Duodenal mucosa (tissue), 2 donors: ENCODE data around the gene ZP3.
"Not testable (repeated sequence)": the region's sequence is repeated elsewhere in the genome, so short reads cannot be mapped to it uniquely, and the experiment has no call there.

Source experiments
- H3K27ac ChIP-seq: one replicate; pipeline ENCODE4 v1.7.0; 2013; ENCODE audit warnings: low read depth, low read length
- H3K27me3 ChIP-seq, 2 donors: one replicate each; pipeline ENCODE4 v1.7.0; 2013; ENCODE audit warnings: low read length in 2 of 2, control low read depth in 1 of 2; ENCODE audit not compliant: insufficient read depth in 2 of 2, control insufficient read depth in 1 of 2
- H3K36me3 ChIP-seq, 2 donors: one replicate each; pipeline ENCODE4 v1.7.0; 2013; ENCODE audit warnings: low read length in 2 of 2, control low read depth in 1 of 2; ENCODE audit not compliant: insufficient read depth in 2 of 2, control insufficient read depth in 1 of 2
- H3K4me1 ChIP-seq, 2 donors: one replicate each; pipeline ENCODE4 v1.7.0; 2013; ENCODE audit warnings: low read length in 2 of 2, control low read depth in 1 of 2; ENCODE audit not compliant: insufficient read depth in 2 of 2, control insufficient read depth in 1 of 2
- H3K4me3 ChIP-seq, 2 donors: one replicate each; pipeline ENCODE4 v1.7.0; 2013; ENCODE audit warnings: low read length in 2 of 2, low read depth in 1 of 2
- H3K9ac ChIP-seq, 2 donors: one replicate each; pipeline ENCODE4 v1.7.0; 2013; ENCODE audit warnings: low read length in 2 of 2, low read depth in 1 of 2
- H3K9me3 ChIP-seq, 2 donors: one replicate each; pipeline ENCODE4 v1.7.0; 2013; ENCODE audit warnings: low read length in 2 of 2, control low read depth in 1 of 2; ENCODE audit not compliant: control insufficient read depth in 1 of 2

The ZP3 gene

GRCh38 chr7:76424413-76425111 lies at the start of gene ZP3:
ZP3 (plus strand) TSS chr7:76424950; CDS start chr7:76424965, 15 bp downstream.
- Histone ChIP-seq H3K4me3 (no peak within 1 kb of the TSS), H3K36me3 (no peaks in the 10 kb centered on the region), H3K27me3 (no peaks in the 10 kb centered on the region), H3K9ac (no peak within 1 kb of the TSS), H3K4me1 (no peaks in the 10 kb centered on the region), H3K27ac (no peak within 1 kb of the TSS), H3K9me3 (no peaks in the 10 kb centered on the region)

DNA sequence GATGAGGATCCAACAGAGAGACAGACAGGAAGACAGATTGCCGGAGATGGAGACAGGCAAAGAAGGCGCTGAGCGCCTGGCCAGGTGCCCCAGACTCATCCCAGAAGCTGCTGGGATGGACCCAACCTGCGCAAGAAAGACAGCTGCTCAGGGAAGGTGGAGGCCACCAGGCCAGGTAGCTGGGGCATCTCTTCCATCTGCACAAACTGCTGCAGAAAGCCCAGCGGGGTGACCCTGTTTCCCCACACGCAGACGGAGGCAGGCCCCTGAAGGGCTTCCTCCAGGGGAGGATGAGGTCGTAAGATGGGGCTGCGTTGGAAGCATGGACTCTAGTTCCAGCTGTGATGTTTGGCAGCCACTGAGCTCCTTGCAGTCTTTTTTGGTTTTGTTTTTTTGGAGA lies 49.5 kb upstream of the ZP3 start:
- H3K4me3 ChIP-seq = no peak overlapping the region
- no peaks in the 10 kb centered on the region for H3K9me3 ChIP-seq
- H3K9ac ChIP-seq = no peak overlapping the region
- no peaks in the 10 kb centered on the region for H3K36me3 ChIP-seq
- H3K4me1 ChIP-seq = peaks cover 4 to 7% of the 10 kb centered on the region in 2 donors
- H3K27ac ChIP-seq = no peak overlapping the region
- H3K27me3 ChIP-seq = no peaks in the 10 kb centered on the region

GRCh38 chr7:76377186-76377918 lies 47.4 kb upstream of the ZP3 start:
- H3K9me3 ChIP-seq = no peaks in the 10 kb centered on the region
- H3K4me3 ChIP-seq = no peak overlapping the region
- H3K9ac ChIP-seq = no peak overlapping the region
- H3K27me3 ChIP-seq = no peaks in the 10 kb centered on the region
- peaks cover 7 to 10% of the 10 kb centered on the region in 2 donors for H3K4me1 ChIP-seq
- no peaks in the 10 kb centered on the region for H3K36me3 ChIP-seq
- no peak overlapping the region for H3K27ac ChIP-seq

DNA sequence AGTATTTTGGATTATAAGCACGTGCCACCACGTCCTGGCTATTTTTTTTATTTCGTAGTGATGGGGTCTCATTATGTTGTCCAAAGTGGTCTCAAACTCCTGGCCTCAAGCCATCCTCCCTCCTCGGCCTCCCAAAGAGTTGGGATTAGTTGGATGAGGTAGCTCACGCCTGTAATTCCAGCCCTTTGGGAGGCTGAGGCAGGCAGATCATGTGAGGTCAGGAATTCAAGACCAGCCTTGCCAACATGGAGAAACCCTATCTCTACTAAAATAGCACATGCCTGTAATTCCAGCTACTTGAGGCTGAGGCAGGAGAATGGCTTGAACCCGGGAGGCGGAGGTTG lies 44.2 kb upstream of the ZP3 start:
- Histone ChIP-seq H3K9me3 (no peaks in the 10 kb centered on the region), H3K9ac (peak overlapping the region in 1 of 2 donors; percentile 79), H3K27me3 (no peaks in the 10 kb centered on the region), H3K36me3 (no peaks in the 10 kb centered on the region), H3K4me3 (peak overlapping the region; percentile 63 to 73), H3K27ac (peak overlapping the region; percentile 69), H3K4me1 (peaks cover 7 to 10% of the 10 kb centered on the region in 2 donors)

DNA sequence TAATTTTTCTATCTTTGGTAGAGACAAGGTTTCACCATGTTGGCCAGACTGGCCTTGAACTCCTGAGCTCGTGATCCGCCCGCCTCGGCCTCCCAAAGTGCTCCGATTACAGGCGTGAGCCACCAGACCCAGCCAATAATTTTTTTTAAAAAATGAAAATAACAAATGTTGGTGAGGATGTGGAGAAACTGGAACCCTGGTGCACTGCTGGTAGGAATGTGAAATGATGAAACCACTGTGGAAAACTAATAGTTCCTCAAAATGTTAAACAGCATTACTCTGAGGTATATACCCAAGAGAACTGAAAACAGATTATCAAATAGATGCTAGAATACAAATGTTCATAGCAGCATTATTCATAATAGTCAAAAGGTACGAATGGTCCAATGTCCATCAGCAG lies 42.9 kb upstream of the ZP3 start:
- Histone ChIP-seq H3K27ac (no peak overlapping the region), H3K4me1 (peaks cover 7 to 10% of the 10 kb centered on the region in 2 donors), H3K36me3 (no peaks in the 10 kb centered on the region), H3K4me3 (no peak overlapping the region), H3K27me3 (no peaks in the 10 kb centered on the region), H3K9ac (no peak overlapping the region), H3K9me3 (no peaks in the 10 kb centered on the region)

- no peak overlapping the region for H3K4me3 ChIP-seq
- no peaks in the 10 kb centered on the region for H3K27me3 ChIP-seq
- H3K9ac ChIP-seq = no peak overlapping the region
- peaks cover 4 to 10% of the 10 kb centered on the region in 2 donors for H3K4me1 ChIP-seq
- H3K36me3 ChIP-seq = no peaks in the 10 kb centered on the region
- H3K27ac ChIP-seq = no peak overlapping the region
- H3K9me3 ChIP-seq = no peaks in the 10 kb centered on the region
These were observed 41.4 kb upstream of the ZP3 start for GRCh38 chr7:76383089-76383944.

- no peak overlapping the region for H3K4me3 ChIP-seq
- no peaks in the 10 kb centered on the region for H3K9me3 ChIP-seq
- H3K4me1 ChIP-seq = no peaks in the 10 kb centered on the region
- H3K27ac ChIP-seq = no peak overlapping the region
- no peak overlapping the region for H3K9ac ChIP-seq
- no peaks in the 10 kb centered on the region for H3K27me3 ChIP-seq
- no peaks in the 10 kb centered on the region for H3K36me3 ChIP-seq
These were observed 38.0 kb upstream of the ZP3 start for GRCh38 chr7:76386691-76387260.

- not testable (repeated sequence) for H3K9me3 ChIP-seq, H3K4me3 ChIP-seq, H3K4me1 ChIP-seq, H3K27ac ChIP-seq, H3K9ac ChIP-seq, H3K27me3 ChIP-seq, H3K36me3 ChIP-seq
These were observed 37.0 kb upstream of the ZP3 start for GRCh38 chr7:76387789-76388188.

- H3K36me3 ChIP-seq = no peaks in the 10 kb centered on the region
- H3K4me3 ChIP-seq = no peak overlapping the region
- H3K27me3 ChIP-seq = no peaks in the 10 kb centered on the region
- H3K27ac ChIP-seq = no peak overlapping the region
- no peaks in the 10 kb centered on the region for H3K9me3 ChIP-seq
- H3K4me1 ChIP-seq = peaks cover 4 to 5% of the 10 kb centered on the region in 2 donors
- no peak overlapping the region for H3K9ac ChIP-seq
These were observed 34.7 kb upstream of the ZP3 start for GRCh38 chr7:76390092-76390491.
